GM12878 (cell line): ENCODE data around the gene HRH3. TPM values are rescaled to one million over a fixed set of nuclear protein-coding genes. Genes with fewer than 3 reads are reported as not detected.

Experiments used
- ATAC-seq: fragments of 200-7000 bp; cut with Tn5 transposase; 3 replicates; pipeline ENCODE4 v1.9.1; 2020; ENCODE audit warnings: mild to moderate bottlenecking, moderate library complexity
- BruUV-seq: library from RNA; stranded (reverse); fragments of 400-500 nt; replicated peaks from 2 replicates; lab custom pipeline; 2021; lab: Mats Ljungman, UMichigan
- CTCF ChIA-PET: fragments of 300-600 bp; sonication (Branson Sonifier 250); formaldehyde crosslinking; extraction: SDS; loops from one replicate; lab custom pipeline; 2021; ENCODE audit warnings: inconsistent platforms; lab: Yijun Ruan, JAX
- POLR2A ChIA-PET: fragments of 350-600 bp; formaldehyde crosslinking; extraction: SDS; loops from one replicate; lab custom pipeline; 2021; ENCODE audit warnings: inconsistent platforms; lab: Charles Lee
- RAD21 ChIA-PET: fragments of 300-600 bp; sonication (Branson Sonifier 250); formaldehyde crosslinking; loops from one replicate; lab custom pipeline; 2023; ENCODE audit warnings: antibody characterized with exemption; ENCODE audit not compliant: unreplicated experiment; lab: Charles Lee
- SMC1A ChIA-PET: fragments of 300-600 bp; sonication (Branson Sonifier 250); formaldehyde crosslinking; loops from one replicate; lab custom pipeline; 2023; ENCODE audit not compliant: unreplicated experiment, uncharacterized antibody; lab: Charles Lee
- DNase-seq: peaks from one replicate; pipeline ENCODE4 v3.0.0-alpha.2; 2011; ENCODE audit warnings: low read depth, low spot score
- FAIRE-seq: peaks from 3 replicates; lab custom pipeline; 2011; peaks lifted over from hg19 to GRCh38; lab: Jason Lieb, UNC
- H2AFZ ChIP-seq: 2 replicates; pipeline ENCODE4 v1.6.0; 2011; ENCODE audit warnings: low read depth, low read length, control low read depth; ENCODE audit not compliant: control insufficient read depth
- H3K27ac ChIP-seq: 2 replicates; pipeline ENCODE4 v1.5.1; 2011; ENCODE audit warnings: control low read depth; ENCODE audit not compliant: control insufficient read depth, insufficient read depth
- H3K27me3 ChIP-seq, 2 experiments: replicated peaks in 1 of 2; 2 replicates each; pipeline versions ENCODE4 v1.6.0 to v1.6.1; 2011; ENCODE audit warnings: low read length in 1 of 2; ENCODE audit not compliant: control insufficient read depth in 2 of 2, insufficient read depth in 2 of 2
- H3K36me3 ChIP-seq, 2 experiments: 2 replicates each; pipeline ENCODE4 v1.5.1; 2011; ENCODE audit warnings: low read length in 1 of 2; ENCODE audit not compliant: control insufficient read depth in 2 of 2, insufficient read depth in 2 of 2
- H3K4me1 ChIP-seq: 2 replicates; pipeline ENCODE4 v1.6.1; 2011; ENCODE audit warnings: mild to moderate bottlenecking, low read length, moderate library complexity, mixed read lengths; ENCODE audit not compliant: control insufficient read depth, insufficient read depth
- H3K4me2 ChIP-seq: 2 replicates; pipeline ENCODE4 v1.6.0; 2011; ENCODE audit warnings: control low read depth; ENCODE audit not compliant: control insufficient read depth, insufficient read depth
- H3K4me3 ChIP-seq: fragments of 200-600 bp; sonication (generic); 2 replicates; pipeline ENCODE4 v1.5.1; 2016
- H3K79me2 ChIP-seq: 2 replicates; pipeline ENCODE4 v1.6.0; 2011; ENCODE audit warnings: low read length; ENCODE audit not compliant: control insufficient read depth, insufficient read depth
- H3K9ac ChIP-seq: 2 replicates; pipeline ENCODE4 v1.8.0; 2011; ENCODE audit warnings: low read length, control low read depth, mixed read lengths; ENCODE audit not compliant: control insufficient read depth, insufficient read depth
- H3K9me3 ChIP-seq: replicated peaks from 3 replicates; pipeline ENCODE4 v1.5.1; 2011; ENCODE audit warnings: mild to moderate bottlenecking, low read length; ENCODE audit not compliant: control insufficient read depth, insufficient read depth
- H4K20me1 ChIP-seq: 2 replicates; pipeline ENCODE4 v1.6.0; 2011; ENCODE audit not compliant: control insufficient read depth, insufficient read depth
- ATF7 ChIP-seq: fragments of 450-650 bp; IDR thresholded peaks from 2 replicates; pipeline ENCODE4 v1.6.1; 2016; ENCODE audit warnings: low read depth, mild to moderate bottlenecking
- EZH2 ChIP-seq: IDR thresholded peaks from 2 replicates; pipeline ENCODE4 v1.6.1; 2012; ENCODE audit warnings: low read depth, mild to moderate bottlenecking, control low read depth, inconsistent platforms, low read length, borderline replicate concordance; ENCODE audit not compliant: control insufficient read depth
- GATAD2B ChIP-seq: fragments of 450-650 bp; conservative IDR thresholded peaks from 2 replicates; pipeline ENCODE4 v1.6.1; 2017; ENCODE audit warnings: low read depth, mild to moderate bottlenecking, moderate library complexity
- HDAC2 ChIP-seq: fragments of 200-600 bp; sonication (generic); IDR thresholded peaks from 2 replicates; pipeline ENCODE4 v1.6.1; 2017
- MEF2B ChIP-seq: fragments of 450-650 bp; IDR thresholded peaks from 2 replicates; pipeline ENCODE4 v1.6.1; 2018; ENCODE audit warnings: mild to moderate bottlenecking, moderate library complexity; ENCODE audit not compliant: partially characterized antibody, poor library complexity, severe bottlenecking
- SIN3A ChIP-seq: IDR thresholded peaks from 2 replicates; pipeline ENCODE4 v1.6.1; 2012; ENCODE audit warnings: low read depth, low read length, improper control_type of control experiment
- SMAD5 ChIP-seq: IDR thresholded peaks from 2 replicates; pipeline ENCODE4 v1.6.1; 2016; ENCODE audit warnings: antibody characterized with exemption, low read depth
- SPI1 ChIP-seq: IDR thresholded peaks from 2 replicates; pipeline ENCODE4 v1.6.1; 2011; ENCODE audit warnings: low read depth, mild to moderate bottlenecking, low read length, moderate library complexity, borderline replicate concordance; ENCODE audit not compliant: insufficient read depth
- STAT1 ChIP-seq: fragments of 450-650 bp; conservative IDR thresholded peaks from 2 replicates; pipeline ENCODE4 v1.6.1; 2014; ENCODE audit warnings: antibody characterized with exemption, mild to moderate bottlenecking
- TCF7 ChIP-seq: IDR thresholded peaks from 2 replicates; pipeline ENCODE4 v1.6.1; 2014; ENCODE audit warnings: antibody characterized with exemption, borderline replicate concordance
- ZBED1 ChIP-seq: IDR thresholded peaks from 2 replicates; pipeline ENCODE4 v1.6.1; 2016; ENCODE audit warnings: borderline replicate concordance
- ZNF622 ChIP-seq: fragments of 450-650 bp; IDR thresholded peaks from 2 replicates; pipeline ENCODE4 v1.6.1; 2017; ENCODE audit warnings: mild to moderate bottlenecking, inconsistent platforms
- WGBS: methylation state at CpG from one replicate; pipeline ENCODE4 v1.1.6; 2016; ENCODE audit warnings: low lambda C conversion rate; ENCODE audit not compliant: insufficient replicate concordance, insufficient coverage; ENCODE audit errors: missing lambda C conversion rate; 5-methylcytosine and 5-hydroxymethylcytosine counted together
- in situ Hi-C: fragments of 300-500 bp; cut with MboI; formaldehyde crosslinking; loops from 9 replicates; pipeline ENCODE4 v1.14.3; 2018; ENCODE audit warnings: mixed read lengths
- intact Hi-C: fragments of 100-400 bp; cut with micrococcal nuclease; formaldehyde crosslinking; loops from one replicate; pipeline ENCODE4 v1.14.2; 2022; ENCODE audit not compliant: unreplicated experiment
- polyA plus RNA-seq, 11 experiments: library from polyadenylated mRNA; depleted of rRNA in 4 of 11; unstranded in 6 of 11; stranded (reverse) in 5 of 11; fragments of >200 nt; fragmentation: Nextera tagmentation in 4 of 11; fragmentation: Illumina TruSeq in 1 of 11; extraction: Ambion mirVana in 4 of 11; extraction: Trizol in 1 of 11; gene quantifications; 1 replicate in 1 of 11; 2 replicates in 10 of 11; pipeline versions ENCODE4 v1.2.1 to v1.2.3, GENCODE V29; 2011 to 2016; ENCODE audit warnings: inconsistent platforms in 2 of 11, missing spikeins in 2 of 11, low read depth in 1 of 11
- total RNA-seq, 4 experiments: library from RNA; depleted of rRNA in 3 of 4; stranded (reverse); fragments of >200 nt in 3 of 4; fragmentation: Illumina TruSeq in 1 of 4; extraction: Trizol in 1 of 4; gene quantifications; 2 replicates each; pipeline versions ENCODE4 v1.2.1 to v1.2.3, GENCODE V29; 2013 to 2021
- TF ChIP-seq, protein P1 (sequence below): fragments of 450-650 bp; IDR thresholded peaks from 2 replicates; pipeline ENCODE4 v1.6.1; 2017; ENCODE audit warnings: antibody characterized with exemption, mild to moderate bottlenecking, moderate library complexity
- TF ChIP-seq, protein P2 (sequence below): IDR thresholded peaks from 2 replicates; pipeline ENCODE4 v1.6.1; 2012; ENCODE audit warnings: improper control_type of control experiment, low read depth, low read length; ENCODE audit not compliant: insufficient replicate concordance

The HRH3 gene
- total and polyA plus RNA-seq, 10 of the 15 experiments (the other 5 are each of a cell fraction or from before 2014, with no cell fraction given) = not detected

DNA sequence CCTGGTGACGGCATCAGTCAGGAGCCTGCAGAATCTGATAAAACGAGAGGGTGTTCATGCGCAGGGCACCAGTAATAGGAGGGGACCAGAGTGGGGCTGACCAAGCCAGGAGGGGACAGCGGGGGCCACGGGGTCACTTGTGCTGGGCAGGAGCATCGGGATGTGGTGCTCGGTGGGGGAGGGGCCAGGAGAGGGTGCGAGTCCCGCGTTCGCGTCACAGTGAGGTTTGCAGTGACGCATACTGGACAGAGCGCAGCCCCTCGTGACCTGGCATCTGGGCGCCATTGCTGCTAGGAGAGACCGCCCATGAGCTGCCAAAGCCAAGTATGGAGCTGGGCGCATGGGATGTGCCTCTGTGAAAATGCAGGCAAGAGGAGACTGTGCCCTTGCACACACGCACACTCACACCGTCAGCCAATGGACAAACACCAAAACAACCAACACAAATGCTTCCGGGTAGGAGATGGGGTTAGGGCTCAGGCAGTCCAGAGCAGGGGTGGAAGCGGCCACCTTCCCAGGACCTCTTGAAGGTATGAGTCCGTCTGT lies 51.1 kb downstream of the HRH3 start:
- FAIRE-seq (no peak), ATAC-seq (no peak), DNase-seq (no peak)
- Histone ChIP-seq H3K9me3 (no peaks in the 10 kb centered on the region), H3K9ac (no peak overlapping the region), H3K4me3 (no peak overlapping the region), H3K27me3 (no peaks in the 10 kb centered on the region), H3K27ac (no peak overlapping the region), H3K4me2 (no peak overlapping the region), H3K36me3 (peaks cover 4 to 21% of the 10 kb centered on the region in 2 experiments; a peak in 3 of 4 replicates), H3K79me2 (no peaks in the 10 kb centered on the region), H4K20me1 (no peaks in the 10 kb centered on the region), H2AFZ (no peak overlapping the region), H3K4me1 (no peaks in the 10 kb centered on the region)
- no TSS peak for BruUV-seq
- intact Hi-C loops = no loop called here
- CTCF ChIA-PET = no interaction called here
- 95% methylated on average over 20 of the region's 23 CpGs for WGBS
- in situ Hi-C loops = no loop called here
- RAD21 ChIA-PET = no interaction called here
- SMC1A ChIA-PET = no interaction called here
- POLR2A ChIA-PET = no interaction called here
- no peak for TF ChIP-seq ZBED1
- no peak for TF ChIP-seq SMAD5
- no peak for TF ChIP-seq STAT1
- TF ChIP-seq, protein P1, sequence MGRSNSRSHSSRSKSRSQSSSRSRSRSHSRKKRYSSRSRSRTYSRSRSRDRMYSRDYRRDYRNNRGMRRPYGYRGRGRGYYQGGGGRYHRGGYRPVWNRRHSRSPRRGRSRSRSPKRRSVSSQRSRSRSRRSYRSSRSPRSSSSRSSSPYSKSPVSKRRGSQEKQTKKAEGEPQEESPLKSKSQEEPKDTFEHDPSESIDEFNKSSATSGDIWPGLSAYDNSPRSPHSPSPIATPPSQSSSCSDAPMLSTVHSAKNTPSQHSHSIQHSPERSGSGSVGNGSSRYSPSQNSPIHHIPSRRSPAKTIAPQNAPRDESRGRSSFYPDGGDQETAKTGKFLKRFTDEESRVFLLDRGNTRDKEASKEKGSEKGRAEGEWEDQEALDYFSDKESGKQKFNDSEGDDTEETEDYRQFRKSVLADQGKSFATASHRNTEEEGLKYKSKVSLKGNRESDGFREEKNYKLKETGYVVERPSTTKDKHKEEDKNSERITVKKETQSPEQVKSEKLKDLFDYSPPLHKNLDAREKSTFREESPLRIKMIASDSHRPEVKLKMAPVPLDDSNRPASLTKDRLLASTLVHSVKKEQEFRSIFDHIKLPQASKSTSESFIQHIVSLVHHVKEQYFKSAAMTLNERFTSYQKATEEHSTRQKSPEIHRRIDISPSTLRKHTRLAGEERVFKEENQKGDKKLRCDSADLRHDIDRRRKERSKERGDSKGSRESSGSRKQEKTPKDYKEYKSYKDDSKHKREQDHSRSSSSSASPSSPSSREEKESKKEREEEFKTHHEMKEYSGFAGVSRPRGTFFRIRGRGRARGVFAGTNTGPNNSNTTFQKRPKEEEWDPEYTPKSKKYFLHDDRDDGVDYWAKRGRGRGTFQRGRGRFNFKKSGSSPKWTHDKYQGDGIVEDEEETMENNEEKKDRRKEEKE = no peak
- TF ChIP-seq GATAD2B = no peak
- TF ChIP-seq, protein P2, sequence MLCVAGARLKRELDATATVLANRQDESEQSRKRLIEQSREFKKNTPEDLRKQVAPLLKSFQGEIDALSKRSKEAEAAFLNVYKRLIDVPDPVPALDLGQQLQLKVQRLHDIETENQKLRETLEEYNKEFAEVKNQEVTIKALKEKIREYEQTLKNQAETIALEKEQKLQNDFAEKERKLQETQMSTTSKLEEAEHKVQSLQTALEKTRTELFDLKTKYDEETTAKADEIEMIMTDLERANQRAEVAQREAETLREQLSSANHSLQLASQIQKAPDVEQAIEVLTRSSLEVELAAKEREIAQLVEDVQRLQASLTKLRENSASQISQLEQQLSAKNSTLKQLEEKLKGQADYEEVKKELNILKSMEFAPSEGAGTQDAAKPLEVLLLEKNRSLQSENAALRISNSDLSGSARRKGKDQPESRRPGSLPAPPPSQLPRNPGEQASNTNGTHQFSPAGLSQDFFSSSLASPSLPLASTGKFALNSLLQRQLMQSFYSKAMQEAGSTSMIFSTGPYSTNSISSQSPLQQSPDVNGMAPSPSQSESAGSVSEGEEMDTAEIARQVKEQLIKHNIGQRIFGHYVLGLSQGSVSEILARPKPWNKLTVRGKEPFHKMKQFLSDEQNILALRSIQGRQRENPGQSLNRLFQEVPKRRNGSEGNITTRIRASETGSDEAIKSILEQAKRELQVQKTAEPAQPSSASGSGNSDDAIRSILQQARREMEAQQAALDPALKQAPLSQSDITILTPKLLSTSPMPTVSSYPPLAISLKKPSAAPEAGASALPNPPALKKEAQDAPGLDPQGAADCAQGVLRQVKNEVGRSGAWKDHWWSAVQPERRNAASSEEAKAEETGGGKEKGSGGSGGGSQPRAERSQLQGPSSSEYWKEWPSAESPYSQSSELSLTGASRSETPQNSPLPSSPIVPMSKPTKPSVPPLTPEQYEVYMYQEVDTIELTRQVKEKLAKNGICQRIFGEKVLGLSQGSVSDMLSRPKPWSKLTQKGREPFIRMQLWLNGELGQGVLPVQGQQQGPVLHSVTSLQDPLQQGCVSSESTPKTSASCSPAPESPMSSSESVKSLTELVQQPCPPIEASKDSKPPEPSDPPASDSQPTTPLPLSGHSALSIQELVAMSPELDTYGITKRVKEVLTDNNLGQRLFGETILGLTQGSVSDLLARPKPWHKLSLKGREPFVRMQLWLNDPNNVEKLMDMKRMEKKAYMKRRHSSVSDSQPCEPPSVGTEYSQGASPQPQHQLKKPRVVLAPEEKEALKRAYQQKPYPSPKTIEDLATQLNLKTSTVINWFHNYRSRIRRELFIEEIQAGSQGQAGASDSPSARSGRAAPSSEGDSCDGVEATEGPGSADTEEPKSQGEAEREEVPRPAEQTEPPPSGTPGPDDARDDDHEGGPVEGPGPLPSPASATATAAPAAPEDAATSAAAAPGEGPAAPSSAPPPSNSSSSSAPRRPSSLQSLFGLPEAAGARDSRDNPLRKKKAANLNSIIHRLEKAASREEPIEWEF = no peak
- TF ChIP-seq SPI1 = no peak
- no peak for TF ChIP-seq SIN3A
- no peak for TF ChIP-seq TCF7
- TF ChIP-seq ATF7 = no peak
- TF ChIP-seq MEF2B = no peak
- TF ChIP-seq EZH2 = no peak
- TF ChIP-seq ZNF622 = no peak
- no peak for TF ChIP-seq HDAC2
